ENCODE measurements around the gene WFIKKN1.

The WFIKKN1 gene

DNA sequence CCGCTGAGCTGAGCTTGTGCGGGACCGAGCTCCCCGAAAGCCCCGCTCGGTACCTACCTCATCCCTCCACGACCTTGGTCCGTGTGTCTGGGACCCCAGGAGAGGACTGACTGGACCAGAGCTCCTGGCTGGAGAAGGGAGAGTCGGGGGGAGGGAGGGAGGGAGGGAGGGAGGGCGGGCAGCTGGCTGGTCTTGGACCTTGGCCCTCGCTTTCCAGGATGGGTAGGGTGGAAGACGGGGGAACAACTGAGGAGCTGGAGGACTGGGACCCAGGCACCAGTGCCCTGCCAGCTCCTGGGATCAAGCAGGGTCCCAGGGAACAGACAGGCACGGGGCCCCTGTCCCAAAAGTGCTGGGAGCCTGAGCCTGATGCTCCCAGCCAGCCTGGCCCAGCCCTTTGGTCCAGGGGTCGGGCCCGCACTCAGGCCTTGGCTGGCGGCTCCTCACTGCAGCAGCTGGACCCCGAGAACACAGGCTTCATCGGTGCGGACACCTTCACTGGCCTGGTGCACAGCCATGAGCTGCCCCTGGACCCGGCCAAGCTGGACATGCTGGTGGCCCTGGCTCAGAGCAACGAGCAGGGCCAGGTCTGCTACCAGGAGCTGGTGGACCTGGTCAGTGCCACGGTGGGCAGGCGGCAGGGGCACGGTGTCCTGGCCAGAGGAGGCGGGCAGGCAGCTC, 45.2 kb downstream of the WFIKKN1 start:
- peak; percentile 18 for DNase-seq

DNA sequence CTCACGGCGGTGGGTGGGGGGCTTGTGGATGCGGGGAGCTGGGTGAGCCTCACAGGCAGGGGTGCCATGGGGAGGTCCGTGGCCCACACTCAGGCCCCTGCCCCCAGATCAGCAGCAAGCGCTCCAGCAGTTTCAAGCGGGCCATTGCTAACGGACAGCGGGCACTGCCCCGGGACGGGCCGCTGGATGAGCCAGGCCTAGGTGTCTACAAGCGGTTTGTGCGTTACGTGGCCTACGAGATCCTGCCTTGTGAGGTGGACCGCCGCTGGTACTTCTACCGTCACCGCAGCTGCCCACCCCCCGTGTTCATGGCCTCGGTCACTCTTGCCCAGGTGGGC, 45.7 kb downstream of the WFIKKN1 start:
- no peak for DNase-seq

GRCh38 chr16:676913-677312, 46.1 kb downstream of the WFIKKN1 start:
- DNase-seq = peak; percentile 30

GRCh38 chr16:677316-678190, 46.8 kb downstream of the WFIKKN1 start:
- peak; percentile 24 for DNase-seq

- no peak for DNase-seq
These were observed 47.5 kb downstream of the WFIKKN1 start for GRCh38 chr16:678209-678857.

DNA sequence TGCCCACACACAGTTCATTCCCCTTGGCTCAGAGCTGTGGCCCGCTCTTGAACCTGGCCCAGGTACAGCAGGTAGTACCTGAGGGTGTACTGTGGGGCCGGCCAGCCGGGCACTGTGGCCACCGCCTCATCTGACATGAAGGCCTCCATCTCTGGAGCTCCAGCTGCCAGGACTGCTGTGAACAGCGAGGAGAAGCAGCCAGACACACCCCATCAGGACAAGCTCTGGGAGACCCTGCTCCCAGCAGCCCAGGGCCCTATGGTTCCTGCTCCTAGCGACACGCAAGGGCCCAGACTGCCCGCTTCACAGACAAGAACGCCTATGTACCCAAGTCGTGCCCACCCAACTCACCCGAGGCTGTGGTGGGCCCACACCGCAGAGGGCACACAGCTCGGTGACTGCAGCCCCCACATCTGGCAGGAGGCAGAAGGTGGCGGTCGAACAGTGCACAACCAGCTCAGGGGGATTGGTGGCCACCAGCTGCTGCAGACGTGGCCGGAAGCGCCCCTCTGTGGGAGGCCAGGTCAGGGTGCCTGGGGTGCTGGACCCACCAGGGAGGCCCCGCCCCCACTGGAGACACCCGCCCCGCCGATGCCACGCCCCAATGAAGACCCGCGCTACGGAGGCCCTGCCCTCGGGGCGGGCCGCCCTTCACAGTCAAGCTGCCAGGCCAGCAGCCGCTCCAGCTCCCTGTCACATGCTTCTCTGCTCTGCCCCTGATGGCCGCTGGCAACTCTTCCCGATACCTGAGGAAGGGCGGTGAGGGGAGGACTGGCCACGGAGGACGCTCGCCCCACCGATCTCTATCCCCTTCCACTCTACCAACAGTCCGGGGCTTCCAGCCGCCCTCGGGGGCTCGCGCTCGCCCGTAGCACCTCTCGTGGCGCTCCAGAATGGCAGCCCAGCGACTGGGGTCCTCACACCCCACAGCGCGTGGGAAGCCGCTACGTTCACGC, 48.4 kb downstream of the WFIKKN1 start:
- DNase-seq = peak; percentile 88

DNA sequence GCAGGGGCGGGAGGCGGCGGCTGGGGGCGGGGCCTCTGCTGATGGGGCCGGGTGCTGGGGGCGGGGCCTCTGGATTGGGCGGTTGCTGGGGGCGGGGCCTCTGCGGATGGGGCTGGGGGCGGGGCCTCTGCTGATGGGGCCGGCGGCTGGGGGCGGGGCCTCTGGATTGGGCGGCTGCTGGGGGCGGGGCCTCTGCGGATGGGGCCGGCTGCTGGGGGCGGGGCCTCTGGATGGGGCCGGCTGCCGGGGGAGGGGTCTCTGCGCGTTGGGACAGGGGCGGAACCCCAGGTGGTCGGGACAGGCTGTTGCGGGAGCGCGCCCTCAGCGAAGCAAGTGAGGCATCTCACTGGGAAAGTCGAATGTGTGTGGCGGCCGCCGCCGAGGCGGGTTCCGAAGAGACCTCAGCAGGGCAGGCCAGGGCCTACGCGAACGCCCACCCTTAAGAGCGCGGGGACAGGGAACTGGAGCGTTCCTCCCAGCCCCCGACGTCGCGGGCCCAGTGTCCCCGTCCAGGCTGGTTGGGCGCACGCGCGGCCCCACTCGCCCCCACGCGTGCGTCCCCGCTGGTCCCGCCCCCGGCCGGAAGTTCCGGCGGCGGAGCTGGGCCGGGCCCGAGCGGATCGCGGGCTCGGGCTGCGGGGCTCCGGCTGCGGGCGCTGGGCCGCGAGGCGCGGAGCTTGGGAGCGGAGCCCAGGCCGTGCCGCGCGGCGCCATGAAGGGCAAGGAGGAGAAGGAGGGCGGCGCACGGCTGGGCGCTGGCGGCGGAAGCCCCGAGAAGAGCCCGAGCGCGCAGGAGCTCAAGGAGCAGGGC, 49.2 kb downstream of the WFIKKN1 start, which contains the start of gene STUB1:
TSS of gene STUB1 (plus strand) at position 597 of the 811 bp plus-strand sequence. CDS start at position 713, 116 bp downstream.
- DNase-seq = peak; percentile 90

- DNase-seq = no peak
These were observed 49.8 kb downstream of the WFIKKN1 start for GRCh38 chr16:680625-680945.

DNA sequence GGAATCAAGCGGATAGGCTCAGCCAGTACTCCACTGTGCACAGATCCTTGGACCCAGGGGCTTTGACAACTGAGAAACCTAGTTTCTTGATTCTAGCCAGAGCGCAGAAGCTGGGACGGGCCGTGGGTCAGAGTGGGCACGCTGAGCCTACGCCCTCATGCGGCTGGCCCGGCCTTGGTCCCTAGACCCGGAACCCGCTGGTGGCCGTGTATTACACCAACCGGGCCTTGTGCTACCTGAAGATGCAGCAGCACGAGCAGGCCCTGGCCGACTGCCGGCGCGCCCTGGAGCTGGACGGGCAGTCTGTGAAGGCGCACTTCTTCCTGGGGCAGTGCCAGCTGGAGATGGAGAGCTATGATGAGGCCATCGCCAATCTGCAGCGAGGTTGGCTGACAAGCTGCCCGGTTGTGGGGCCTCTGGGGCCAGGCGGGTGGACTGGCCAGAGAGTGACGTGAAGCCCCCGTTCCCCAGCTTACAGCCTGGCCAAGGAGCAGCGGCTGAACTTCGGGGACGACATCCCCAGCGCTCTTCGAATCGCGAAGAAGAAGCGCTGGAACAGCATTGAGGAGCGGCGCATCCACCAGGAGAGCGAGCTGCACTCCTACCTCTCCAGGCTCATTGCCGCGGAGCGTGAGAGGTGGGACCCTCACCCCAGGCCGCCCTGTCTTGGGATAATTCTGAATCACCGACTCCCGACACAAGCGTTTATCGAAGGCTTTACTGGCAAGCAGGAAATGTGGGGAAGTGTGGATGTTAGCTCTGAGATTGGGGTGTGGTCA, 50.4 kb downstream of the WFIKKN1 start:
- DNase-seq = peak; percentile 17

DNA sequence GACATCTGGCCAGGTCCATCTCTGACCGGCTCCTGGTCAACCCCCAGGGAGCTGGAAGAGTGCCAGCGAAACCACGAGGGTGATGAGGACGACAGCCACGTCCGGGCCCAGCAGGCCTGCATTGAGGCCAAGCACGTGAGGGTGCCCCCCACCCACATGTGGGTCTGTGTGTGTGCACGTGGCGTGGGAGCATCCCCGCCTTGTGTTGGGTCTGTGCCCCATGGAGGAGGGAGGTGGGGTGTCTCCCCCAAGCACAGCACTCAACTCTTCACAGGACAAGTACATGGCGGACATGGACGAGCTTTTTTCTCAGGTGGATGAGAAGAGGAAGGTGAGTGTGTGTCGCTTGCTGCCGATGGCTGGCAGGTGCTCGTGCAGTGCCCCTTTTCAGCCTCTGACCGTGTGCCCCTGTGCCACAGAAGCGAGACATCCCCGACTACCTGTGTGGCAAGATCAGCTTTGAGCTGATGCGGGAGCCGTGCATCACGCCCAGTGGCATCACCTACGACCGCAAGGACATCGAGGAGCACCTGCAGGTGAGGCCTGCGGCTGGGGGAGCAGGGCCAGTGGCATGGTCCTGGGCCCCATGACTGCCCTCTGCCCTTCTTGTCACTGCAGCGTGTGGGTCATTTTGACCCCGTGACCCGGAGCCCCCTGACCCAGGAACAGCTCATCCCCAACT, 51.1 kb downstream of the WFIKKN1 start:
- no peak for DNase-seq

DNA sequence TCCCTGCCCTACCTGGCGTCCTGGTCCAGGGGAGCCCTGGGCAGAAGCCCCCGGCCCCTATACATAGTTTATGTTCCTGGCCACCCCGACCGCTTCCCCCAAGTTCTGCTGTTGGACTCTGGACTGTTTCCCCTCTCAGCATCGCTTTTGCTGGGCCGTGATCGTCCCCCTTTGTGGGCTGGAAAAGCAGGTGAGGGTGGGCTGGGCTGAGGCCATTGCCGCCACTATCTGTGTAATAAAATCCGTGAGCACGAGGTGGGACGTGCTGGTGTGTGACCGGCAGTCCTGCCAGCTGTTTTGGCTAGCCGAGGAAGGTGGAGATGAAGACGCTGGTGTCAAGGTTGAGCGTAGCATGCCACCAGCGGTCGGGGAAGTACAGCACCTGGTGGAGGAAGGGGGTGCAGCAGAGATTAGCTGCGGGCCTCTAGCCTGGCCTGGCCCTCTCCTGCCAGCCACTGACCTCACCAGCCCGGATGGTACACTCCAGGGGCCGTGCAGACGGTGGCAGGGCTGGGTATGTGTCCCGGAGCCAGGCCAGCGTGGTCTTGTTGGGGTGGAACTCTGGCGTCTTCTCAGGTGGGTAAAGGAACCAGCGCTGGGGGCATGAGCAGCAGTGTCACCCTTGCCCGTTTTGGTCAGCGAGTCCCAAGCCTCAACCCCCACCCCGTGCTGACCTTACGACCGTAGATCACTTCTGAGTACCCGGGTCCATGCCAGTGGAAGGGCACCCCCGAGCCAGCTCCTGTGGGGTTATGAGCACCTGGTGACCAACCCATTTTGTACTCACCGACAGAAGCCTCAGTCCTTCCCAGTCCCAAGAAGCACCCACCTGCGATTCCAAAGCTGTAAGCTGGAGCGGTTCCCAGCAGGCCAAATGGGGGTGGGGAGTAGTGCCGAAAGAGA, 52.0 kb downstream of the WFIKKN1 start:
- no peak for DNase-seq

DNA sequence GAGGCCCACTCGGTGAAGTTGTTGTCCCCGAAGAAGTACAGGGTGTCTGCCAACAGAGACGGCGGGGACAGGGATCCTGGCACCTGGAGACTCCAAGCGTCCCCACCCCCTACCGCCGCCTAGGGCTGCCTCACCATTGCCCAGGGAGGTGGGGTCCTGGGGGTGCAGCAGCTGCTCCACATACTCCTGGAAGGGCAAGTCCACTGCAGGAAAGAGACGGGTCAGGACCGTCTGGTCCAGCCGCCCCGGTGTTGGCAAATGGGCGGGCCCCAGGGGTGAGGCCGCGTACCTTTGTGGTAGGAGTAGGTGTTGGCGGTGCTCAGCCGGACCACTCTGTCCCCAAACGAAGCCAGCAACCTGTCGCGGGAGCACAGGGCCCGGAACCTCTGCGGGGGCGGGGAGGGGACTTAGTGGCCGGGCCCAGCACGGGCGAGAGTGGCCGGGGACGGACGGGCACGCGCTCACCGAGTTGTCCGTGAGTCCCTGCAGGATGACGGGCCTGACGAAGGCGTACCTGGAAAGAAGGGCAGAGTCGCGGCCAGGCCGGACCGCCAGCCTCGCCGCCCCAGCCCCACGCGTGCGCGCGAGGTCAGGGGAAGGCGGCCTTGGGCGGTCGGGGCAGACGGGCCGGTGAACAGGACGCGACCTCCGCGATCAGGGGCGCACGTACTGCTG, 52.7 kb downstream of the WFIKKN1 start:
- peak; percentile 26 for DNase-seq
